HG03520 (cell line): ENCODE data around the gene TMEM50A.
"Not testable (repeated sequence)": the region's sequence is repeated elsewhere in the genome, so short reads cannot be mapped to it uniquely, and the experiment has no call there.

Source experiments
- ATAC-seq: cut with Tn5 transposase; IDR thresholded peaks from one replicate; pipeline ENCODE4 v1.9.1; 2021; ENCODE audit warnings: mild to moderate bottlenecking, moderate library complexity; ENCODE audit not compliant: unreplicated experiment

TMEM50A gene

GRCh38 chr1:25383090-25383489 lies 45.0 kb downstream of the TMEM50A start:
- ATAC-seq = not testable (repeated sequence)

GRCh38 chr1:25383875-25384274 lies 45.7 kb downstream of the TMEM50A start:
- ATAC-seq = not testable (repeated sequence)

GRCh38 chr1:25387096-25387495 lies 49.0 kb downstream of the TMEM50A start:
- not testable (repeated sequence) for ATAC-seq

GRCh38 chr1:25388691-25389090 lies 50.6 kb downstream of the TMEM50A start:
- not testable (repeated sequence) for ATAC-seq

GRCh38 chr1:25389721-25390120 lies 51.6 kb downstream of the TMEM50A start:
- not testable (repeated sequence) for ATAC-seq

- ATAC-seq = no peak
These were observed 54.7 kb downstream of the TMEM50A start for GRCh38 chr1:25392841-25393240.

GRCh38 chr1:25397549-25397948 lies 59.4 kb downstream of the TMEM50A start:
- not testable (repeated sequence) for ATAC-seq

GRCh38 chr1:25398079-25398478 lies 59.9 kb downstream of the TMEM50A start:
- not testable (repeated sequence) for ATAC-seq

- not testable (repeated sequence) for ATAC-seq
These were observed 65.0 kb downstream of the TMEM50A start for GRCh38 chr1:25402947-25403803.

- not testable (repeated sequence) for ATAC-seq
These were observed 67.7 kb downstream of the TMEM50A start for GRCh38 chr1:25405731-25406305.

- ATAC-seq = not testable (repeated sequence)
These were observed 71.7 kb downstream of the TMEM50A start for GRCh38 chr1:25409641-25410427.
